Calu3 (cell line): ENCODE data around the gene RIT1. TPM values are rescaled to one million over a fixed set of nuclear protein-coding genes. Genes with fewer than 3 reads are reported as not detected.

Source experiments
- BruUV-seq: library from RNA; stranded (reverse); fragments of 400-500 nt; replicated peaks from 2 replicates; lab custom pipeline; 2021; lab: Mats Ljungman, UMichigan
- CTCF ChIA-PET: fragments of 300-600 bp; sonication (Branson Sonifier 250); formaldehyde crosslinking; loops from one replicate; lab custom pipeline; 2022; ENCODE audit warnings: antibody characterized with exemption; lab: Charles Lee
- DNase-seq: peaks from one replicate; pipeline ENCODE4 v3.0.0; 2022
- H3K27ac Mint-ChIP-seq: one replicate; pipeline ENCODE4 v1.8.0; 2022; ENCODE audit warnings: mixed read lengths; ENCODE audit not compliant: unreplicated experiment
- H3K27me3 Mint-ChIP-seq: one replicate; pipeline ENCODE4 v1.8.0; 2022; ENCODE audit warnings: mixed read lengths; ENCODE audit not compliant: unreplicated experiment
- H3K36me3 Mint-ChIP-seq: one replicate; pipeline ENCODE4 v1.8.0; 2022; ENCODE audit warnings: mild to moderate bottlenecking, moderate library complexity, mixed read lengths; ENCODE audit not compliant: insufficient read depth, unreplicated experiment
- H3K4me1 Mint-ChIP-seq: one replicate; pipeline ENCODE4 v1.8.0; 2022; ENCODE audit warnings: mild to moderate bottlenecking, low read depth, mixed read lengths; ENCODE audit not compliant: unreplicated experiment
- H3K4me3 Mint-ChIP-seq: one replicate; pipeline ENCODE4 v1.8.0; 2022; ENCODE audit warnings: mild to moderate bottlenecking, low read depth, moderate library complexity, mixed read lengths; ENCODE audit not compliant: unreplicated experiment
- H3K9me3 Mint-ChIP-seq: one replicate; pipeline ENCODE4 v1.8.0; 2022; ENCODE audit warnings: low read depth, mixed read lengths; ENCODE audit not compliant: unreplicated experiment
- intact Hi-C: fragments of 100-400 bp; cut with micrococcal nuclease; formaldehyde crosslinking; loops from one replicate; pipeline ENCODE4 v1.10.0; 2022; ENCODE audit not compliant: unreplicated experiment
- microRNA-seq: library from miRNA; unstranded; fragments of <30 nt; microRNA quantifications from one replicate; pipeline ENCODE4 v1.2.0, GENCODE V29; 2022
- total RNA-seq: library from RNA; stranded (reverse); gene quantifications from 2 replicates; pipeline ENCODE4 v1.2.3, GENCODE V29; 2022
- TF ChIP-seq, protein P1 (sequence below): fragments of 200-600 bp; IDR thresholded peaks from one replicate; pipeline ENCODE4 v1.8.0; 2022; ENCODE audit warnings: antibody characterized with exemption; ENCODE audit not compliant: unreplicated experiment

Gene RIT1
- total RNA-seq, 1 experiment from 2014 or later: 34.4 TPM

DNA sequence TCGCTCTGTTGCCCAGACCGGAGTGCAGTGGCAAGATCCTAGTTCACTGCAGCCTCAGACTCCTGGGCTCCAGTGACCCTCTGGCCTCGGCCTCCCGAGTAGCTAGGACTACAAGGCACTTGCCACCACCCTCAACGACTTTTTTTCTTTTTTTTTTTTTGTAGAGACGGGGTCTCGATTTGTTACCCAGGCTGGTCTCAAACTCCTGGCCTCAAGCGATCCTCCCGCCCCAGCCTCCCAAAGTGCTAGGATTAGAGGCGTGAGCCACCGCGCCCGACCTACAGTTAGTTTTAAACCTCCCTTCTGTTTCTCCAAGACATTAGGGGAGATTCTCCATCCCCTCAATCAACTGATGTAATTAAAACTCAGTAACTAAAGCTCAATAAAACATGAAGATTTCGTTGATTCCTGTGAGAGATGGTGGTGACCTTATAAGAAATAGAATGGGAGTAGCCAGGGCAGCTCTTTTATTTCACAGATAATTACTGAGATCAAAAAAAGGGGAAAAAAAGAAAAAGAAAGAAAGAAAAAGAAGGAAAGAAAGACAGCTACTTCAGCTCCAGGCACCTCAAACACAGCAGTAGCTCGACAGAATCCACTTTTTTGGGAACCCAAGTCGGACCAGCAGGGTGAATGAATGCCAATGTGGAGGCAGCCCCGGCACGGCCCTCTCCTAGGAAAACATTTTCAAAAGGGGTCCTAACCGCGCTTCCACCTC is 54.7 kb downstream of the RIT1 start:
- H3K4me3 Mint-ChIP-seq: peak overlapping the region; percentile 91
- BruUV-seq: TSS peak; percentile 67
- intact Hi-C loops: loop anchor here (5.0 kb wide), 2 partner anchors 36 to 56 kb away; partner anchors contain the start of gene RIT1
- CTCF ChIA-PET: interaction anchor here (0.5 to 1.0 kb wide), 2 partner anchors 53 to 357 kb away, joined by 4 to 8 read pairs; no protein-coding TSS in a partner anchor
- H3K27me3 Mint-ChIP-seq: peaks cover 23% of the 10 kb centered on the region
- peak overlapping the region; percentile 71 for H3K27ac Mint-ChIP-seq
- no peak for DNase-seq
- peaks cover 54% of the 10 kb centered on the region for H3K36me3 Mint-ChIP-seq
- TF ChIP-seq, protein P1, sequence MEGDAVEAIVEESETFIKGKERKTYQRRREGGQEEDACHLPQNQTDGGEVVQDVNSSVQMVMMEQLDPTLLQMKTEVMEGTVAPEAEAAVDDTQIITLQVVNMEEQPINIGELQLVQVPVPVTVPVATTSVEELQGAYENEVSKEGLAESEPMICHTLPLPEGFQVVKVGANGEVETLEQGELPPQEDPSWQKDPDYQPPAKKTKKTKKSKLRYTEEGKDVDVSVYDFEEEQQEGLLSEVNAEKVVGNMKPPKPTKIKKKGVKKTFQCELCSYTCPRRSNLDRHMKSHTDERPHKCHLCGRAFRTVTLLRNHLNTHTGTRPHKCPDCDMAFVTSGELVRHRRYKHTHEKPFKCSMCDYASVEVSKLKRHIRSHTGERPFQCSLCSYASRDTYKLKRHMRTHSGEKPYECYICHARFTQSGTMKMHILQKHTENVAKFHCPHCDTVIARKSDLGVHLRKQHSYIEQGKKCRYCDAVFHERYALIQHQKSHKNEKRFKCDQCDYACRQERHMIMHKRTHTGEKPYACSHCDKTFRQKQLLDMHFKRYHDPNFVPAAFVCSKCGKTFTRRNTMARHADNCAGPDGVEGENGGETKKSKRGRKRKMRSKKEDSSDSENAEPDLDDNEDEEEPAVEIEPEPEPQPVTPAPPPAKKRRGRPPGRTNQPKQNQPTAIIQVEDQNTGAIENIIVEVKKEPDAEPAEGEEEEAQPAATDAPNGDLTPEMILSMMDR: no peak
- no peaks in the 10 kb centered on the region for H3K9me3 Mint-ChIP-seq
- H3K4me1 Mint-ChIP-seq: peaks cover 14% of the 10 kb centered on the region

DNA sequence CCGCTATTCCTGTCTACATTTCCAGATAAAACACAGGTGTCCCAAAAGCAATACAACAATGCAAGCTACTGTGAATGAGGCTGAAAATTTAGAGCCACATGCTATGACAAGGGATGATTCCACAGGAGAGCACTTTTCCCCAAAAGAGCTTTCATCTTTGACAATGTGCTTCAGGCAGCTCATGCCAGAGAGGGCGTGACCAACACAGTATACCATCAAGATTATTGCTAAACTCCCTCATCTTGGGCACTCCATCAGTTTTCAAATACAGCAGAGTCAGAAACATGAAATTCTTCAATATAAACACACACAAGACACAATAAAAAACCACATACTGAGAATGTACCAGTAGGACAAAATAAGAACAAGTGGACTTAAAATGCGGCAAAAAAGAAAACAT is 60.8 kb downstream of the RIT1 start:
- intact Hi-C loops: no loop called here
- no peak overlapping the region for H3K27ac Mint-ChIP-seq

DNA sequence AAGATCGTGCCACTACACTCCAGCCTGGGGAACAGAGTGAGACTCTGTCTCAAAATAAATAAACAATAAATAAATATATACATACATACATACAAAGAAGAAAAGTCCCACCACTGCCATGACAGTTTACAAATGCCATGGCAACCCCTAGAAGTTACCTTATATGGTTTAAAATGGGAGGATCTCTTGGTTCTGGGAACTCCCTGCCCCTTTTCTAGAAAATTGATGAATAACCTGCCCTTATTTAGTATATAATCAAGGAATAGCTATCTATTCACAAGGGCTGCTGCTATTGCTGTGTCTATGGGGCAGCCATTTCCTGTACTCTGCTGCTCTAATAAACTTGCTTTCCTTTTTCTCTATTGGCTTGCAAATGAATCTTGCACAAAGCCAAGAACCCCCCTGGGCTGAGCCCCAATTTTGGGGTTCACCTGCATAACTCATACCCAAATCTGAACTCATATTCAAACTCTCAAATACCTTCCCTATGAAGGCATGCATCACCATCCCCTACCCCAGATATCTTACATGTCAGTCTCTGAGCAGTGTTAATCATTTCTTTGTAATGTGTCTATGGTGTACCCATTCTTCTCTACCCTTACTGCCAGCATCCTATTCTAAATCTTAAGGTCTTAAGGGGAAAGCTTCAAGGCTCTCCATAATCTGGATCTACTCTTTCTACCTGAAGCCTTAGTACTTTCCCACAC is 63.2 kb downstream of the RIT1 start:
- intact Hi-C loops: no loop called here
- TF ChIP-seq, protein P1: no peak
- CTCF ChIA-PET: no interaction called here
- Mint-ChIP-seq H3K4me3 (no peak overlapping the region), H3K9me3 (no peaks in the 10 kb centered on the region), H3K27me3 (no peaks in the 10 kb centered on the region), H3K27ac (no peak overlapping the region), H3K4me1 (peaks cover 15% of the 10 kb centered on the region), H3K36me3 (peaks cover 70% of the 10 kb centered on the region)
- BruUV-seq: no TSS peak
- no peak for DNase-seq

More for the DNA sequence above, 60.8 kb downstream of the RIT1 start:
- H3K9me3 Mint-ChIP-seq: no peaks in the 10 kb centered on the region
- CTCF ChIA-PET: interaction anchor here (0.7 to 0.9 kb wide), 2 partner anchors 10 to 11 kb away, joined by 3 to 4 read pairs; no protein-coding TSS in a partner anchor
- no peak for DNase-seq
- H3K36me3 Mint-ChIP-seq: peaks cover 72% of the 10 kb centered on the region
- H3K4me1 Mint-ChIP-seq: peaks cover 12% of the 10 kb centered on the region
- BruUV-seq: no TSS peak
- H3K4me3 Mint-ChIP-seq: no peak overlapping the region
- H3K27me3 Mint-ChIP-seq: no peaks in the 10 kb centered on the region
- TF ChIP-seq, protein P1: no peak

Small RNAs within 50 kb of the gene (microRNA-seq; reads per million reads assigned to microRNA genes)
- gene MIR6738: not detected

Other genes starting within 250 kb of the RIT1 start
- 76.2 and 81.4 TPM in 2 replicates for gene YY1AP1, start 222.6 kb downstream of the RIT1 start, total RNA-seq
- gene DAP3, start 222.3 kb downstream of the RIT1 start, total RNA-seq: 192 and 199 TPM in 2 replicates
- gene GON4L, start 54.1 kb downstream of the RIT1 start, total RNA-seq: 64.7 and 67.1 TPM in 2 replicates
- gene SYT11, start 51.8 kb downstream of the RIT1 start, total RNA-seq: 0.98 and 1.0 TPM in 2 replicates
- 99.3 and 107 TPM in 2 replicates for gene KHDC4, start 23.1 kb upstream of the RIT1 start, total RNA-seq
- gene RXFP4, start 30.3 kb upstream of the RIT1 start, total RNA-seq: not detected in 2 replicates
- 69.2 and 97.6 TPM in 2 replicates for gene ARHGEF2, start 67.2 kb upstream of the RIT1 start, total RNA-seq
- 215 and 246 TPM in 2 replicates for gene SSR2, start 109.6 kb upstream of the RIT1 start, total RNA-seq
- gene UBQLN4, start 142.4 kb upstream of the RIT1 start, total RNA-seq: 60.0 and 77.3 TPM in 2 replicates
- 69.8 and 69.9 TPM in 2 replicates for gene LAMTOR2, start 143.4 kb upstream of the RIT1 start, total RNA-seq
- 182 and 189 TPM in 2 replicates for gene RAB25, start 149.8 kb upstream of the RIT1 start, total RNA-seq
- gene MEX3A, start 171.1 kb upstream of the RIT1 start, total RNA-seq: 3.3 and 5.0 TPM in 2 replicates
- gene LMNA, start 203.4 kb upstream of the RIT1 start, total RNA-seq: 499 and 514 TPM in 2 replicates
- gene SEMA4A, start 242.2 kb upstream of the RIT1 start, total RNA-seq: 6.9 and 7.2 TPM in 2 replicates